NCI-H1436 treated with DMSO at 0.1 percent for 48 hours (cell line): ENCODE measurements around the gene NTF4.
"Not testable (repeated sequence)": the region's sequence is repeated elsewhere in the genome, so short reads cannot be mapped to it uniquely, and the experiment has no call there.

ENCODE experiments used
- DNase-seq: peaks from one replicate; lab custom pipeline; 2025; lab: John Stamatoyannopoulos, UW

NTF4 gene

DNA sequence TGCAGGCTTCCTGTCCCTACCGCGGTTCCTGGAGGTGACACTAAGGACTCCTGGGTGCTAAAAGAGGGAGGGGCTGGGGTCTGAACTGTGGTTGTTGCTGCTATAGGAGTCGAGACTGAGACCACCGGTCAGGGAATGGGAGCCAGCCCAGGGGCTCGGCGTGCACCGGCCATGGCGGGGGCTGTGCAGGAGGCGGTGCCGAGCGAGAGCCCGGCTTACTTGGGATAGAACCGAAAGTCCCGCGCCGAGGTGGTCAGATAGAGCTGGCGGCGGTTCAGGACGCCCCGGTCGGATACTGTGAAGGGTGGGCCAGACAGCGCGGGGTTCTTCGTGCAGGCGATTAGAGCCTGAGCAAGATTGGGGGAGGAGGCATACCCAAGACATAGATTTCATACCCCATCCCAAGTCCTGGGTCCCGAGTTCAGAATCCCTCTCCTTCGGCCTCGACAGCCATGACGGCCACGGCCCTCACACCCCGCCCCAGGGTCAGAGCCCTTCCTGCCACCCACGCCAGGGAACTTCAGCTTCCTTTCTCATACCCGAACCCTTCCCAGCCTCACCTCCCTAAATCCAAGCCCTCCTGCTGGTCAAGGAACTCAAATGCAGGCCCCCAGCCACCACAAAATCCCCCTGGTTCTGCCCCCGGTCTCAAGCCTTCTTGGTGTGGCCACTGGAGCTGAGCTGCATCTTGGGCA is 7.6 kb downstream of the NTF4 start:
- DNase-seq, result not testable (repeated sequence)

DNA sequence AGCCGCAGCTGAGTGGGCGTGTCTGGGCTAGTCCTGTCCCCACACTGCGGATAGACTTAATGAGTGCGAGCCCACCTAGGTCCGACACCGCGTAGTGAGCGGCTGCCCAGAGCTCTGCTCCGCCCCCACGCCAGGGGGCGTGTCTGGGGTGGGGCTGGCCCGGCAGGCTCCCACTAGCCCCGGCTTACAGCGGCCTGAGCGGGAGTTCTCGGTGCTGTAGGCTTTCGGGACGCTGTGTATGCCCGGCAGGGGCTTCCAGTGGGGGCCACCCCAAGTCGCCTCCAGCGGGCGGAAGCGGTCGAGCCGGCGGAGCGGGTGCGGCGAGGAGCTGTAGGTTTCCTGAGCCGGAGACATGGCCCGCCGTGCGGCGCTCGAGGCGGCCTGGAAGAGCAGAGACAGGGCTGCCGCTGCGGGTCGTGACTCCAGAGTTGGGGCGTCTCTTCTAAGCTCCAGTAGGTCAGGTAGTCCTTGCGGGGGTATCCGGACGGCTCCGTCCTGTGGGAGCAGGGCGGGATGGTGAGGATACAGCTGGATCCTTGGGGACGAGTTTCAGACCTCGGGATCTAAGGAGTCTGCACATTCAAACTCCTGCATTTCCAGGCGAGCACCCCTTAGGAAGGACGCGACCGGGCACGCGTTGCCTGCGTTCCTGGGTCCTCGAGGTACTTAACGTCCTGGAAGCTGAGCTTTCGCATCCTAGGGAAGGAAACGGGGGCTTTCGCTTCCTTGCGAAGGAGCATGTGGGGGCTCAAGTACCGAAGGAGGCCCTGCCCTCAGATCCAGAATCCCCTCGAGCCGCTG is 8.3 kb downstream of the NTF4 start:
- no peak for DNase-seq

DNA sequence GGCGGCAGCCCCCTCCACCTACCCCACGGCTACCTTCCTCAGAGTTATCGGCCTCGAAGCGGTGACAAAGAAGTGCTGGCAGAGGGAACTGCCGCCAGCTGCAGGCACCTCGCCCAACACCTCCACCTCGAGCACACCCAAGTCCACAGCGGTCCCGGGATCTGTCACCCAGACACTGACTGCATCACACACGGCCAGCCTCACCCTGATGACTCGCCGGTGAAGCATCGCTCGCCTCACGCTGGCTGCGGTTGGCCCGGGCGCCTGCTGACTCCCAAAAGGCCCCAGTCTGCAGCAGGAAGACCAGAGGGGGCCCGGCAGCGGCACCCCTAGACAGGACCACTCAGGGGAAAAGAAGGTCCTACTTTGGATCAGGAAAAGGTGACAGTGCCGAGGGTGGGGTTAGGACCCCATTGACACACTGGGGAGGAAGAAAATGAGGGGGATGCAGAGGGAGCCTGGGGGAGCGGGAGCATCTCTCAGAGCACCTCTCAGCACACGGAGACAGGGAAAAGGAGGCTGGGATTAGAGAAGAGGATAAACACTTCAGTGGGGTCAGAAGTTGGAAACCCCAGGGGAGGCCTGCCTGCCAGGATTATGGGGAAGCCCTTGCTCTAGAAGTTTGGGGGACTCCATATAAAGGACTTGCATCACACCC is 14.1 kb downstream of the NTF4 start:
- not testable (repeated sequence) for DNase-seq

DNA sequence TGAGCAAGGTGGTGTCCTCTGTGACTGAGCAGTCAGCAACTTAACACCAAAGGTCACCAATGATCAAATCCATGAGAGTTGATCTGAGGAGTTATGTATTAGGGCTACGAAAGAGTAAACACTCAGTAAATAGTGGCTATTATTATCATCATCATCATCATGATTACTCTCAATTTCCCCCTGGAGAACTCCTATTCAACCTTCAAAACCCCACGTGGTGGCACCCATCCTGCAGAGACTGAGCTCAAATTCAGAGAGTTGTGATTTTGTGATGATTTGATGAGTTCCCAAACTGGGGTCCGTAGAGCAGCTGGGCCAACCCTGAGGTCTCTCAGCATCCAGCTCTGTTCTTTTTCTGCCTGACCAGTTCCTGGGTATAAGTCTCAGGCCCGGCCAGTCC is 14.8 kb downstream of the NTF4 start:
- DNase-seq, result not testable (repeated sequence)

DNA sequence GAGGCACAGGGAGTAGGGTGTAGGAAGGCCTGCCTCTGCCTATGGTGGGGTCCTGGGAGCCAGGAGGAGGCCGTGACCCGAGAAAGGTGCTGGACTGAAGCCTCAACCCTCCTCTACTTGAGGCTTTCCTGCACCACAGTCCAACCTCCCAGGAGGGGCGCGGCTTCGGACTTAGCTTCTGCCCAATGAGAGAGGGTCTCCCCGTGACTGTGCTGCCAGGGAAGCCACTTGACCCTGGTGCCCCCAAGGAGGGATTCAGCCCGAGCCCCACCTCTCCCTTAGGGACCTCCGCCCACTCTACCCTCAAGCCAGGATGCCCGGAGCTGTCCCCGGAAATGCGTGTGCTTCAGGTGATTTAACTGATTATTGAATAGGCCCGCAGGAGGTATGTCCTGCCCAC is 15.6 kb downstream of the NTF4 start, which contains the start of gene CGB8:
CGB8 (minus strand) TSS at position 101 of the 400 bp plus-strand sequence. CDS start 372 bp downstream, outside the sequence.
- DNase-seq, result not testable (repeated sequence)

DNA sequence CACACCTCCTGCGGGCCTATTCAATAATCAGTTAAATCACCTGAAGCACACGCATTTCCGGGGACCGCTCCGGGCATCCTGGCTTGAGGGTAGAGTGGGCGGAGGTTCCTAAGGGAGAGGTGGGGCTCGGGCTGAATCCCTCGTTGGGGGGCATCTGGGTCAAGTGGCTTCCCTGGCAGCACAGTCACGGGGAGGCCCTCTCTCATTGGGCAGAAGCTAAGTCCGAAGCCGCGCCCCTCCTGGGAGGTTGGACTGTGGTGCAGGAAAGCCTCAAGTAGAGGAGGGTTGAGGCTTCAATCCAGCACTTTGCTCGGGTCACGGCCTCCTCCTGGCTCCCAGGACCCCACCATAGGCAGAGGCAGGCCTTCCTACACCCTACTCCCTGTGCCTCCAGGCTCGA is 21.1 kb downstream of the NTF4 start, which contains the start of gene CGB5:
CGB5 (plus strand) TSS at position 301 of the 400 bp plus-strand sequence. CDS start 362 bp downstream, outside the sequence.
- DNase-seq, result not testable (repeated sequence)

DNA sequence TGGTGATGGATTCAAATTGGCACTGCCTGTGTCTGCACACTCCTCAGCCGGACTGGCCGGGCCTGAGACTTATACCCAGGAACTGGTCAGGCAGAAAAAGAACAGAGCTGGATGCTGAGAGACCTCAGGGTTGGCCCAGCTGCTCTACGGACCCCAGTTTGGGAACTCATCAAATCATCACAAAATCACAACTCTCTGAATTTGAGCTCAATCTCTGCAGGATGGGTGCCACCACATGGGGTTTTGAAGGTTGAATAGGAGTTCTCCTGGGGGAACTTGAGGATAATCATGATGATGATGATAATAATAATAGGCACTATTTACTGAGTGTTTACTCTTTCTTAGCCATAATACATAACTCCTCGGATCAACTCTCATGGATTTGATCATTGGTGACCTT is 22.0 kb downstream of the NTF4 start:
- DNase-seq, result not testable (repeated sequence)

DNA sequence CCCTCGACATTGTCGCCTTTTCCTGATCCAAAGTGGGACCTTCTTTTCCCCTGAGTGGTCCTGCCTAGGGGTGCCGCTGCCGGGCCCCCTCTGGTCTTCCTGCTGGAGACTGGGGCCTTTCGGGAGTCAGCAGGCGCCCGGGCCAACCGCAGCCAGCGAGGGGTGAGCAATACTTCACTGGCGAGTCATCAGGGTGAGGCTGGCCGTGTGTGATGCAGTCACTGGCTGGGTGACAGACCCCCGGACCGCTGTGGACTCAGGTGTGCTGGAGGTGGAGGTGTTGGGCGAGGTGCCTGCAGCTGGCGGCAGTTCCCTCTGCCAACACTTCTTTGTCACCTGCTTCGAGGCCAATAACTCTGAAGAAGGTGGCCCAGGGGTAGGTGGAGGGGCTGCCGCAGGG is 22.4 kb downstream of the NTF4 start:
- DNase-seq, result no peak

DNA sequence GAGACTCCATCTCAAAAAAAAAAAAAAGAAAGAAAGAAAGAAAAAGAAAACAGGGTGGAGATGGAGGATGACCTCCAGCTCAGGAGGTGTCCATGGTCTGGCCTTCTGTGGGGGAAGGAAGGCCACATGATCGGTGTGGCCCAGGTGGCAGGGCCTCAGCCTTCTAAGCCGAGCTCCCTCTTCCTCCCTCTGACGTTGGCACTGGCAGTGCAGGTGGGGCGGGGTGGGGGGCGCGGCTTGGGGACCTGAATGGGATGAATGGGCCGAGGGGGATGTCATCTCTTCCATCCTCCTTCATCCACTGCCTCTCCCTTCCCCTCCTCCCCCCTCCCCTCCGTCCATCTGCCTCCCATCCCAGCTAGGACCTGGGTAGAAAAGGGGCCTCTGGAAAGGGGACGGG is 24.9 kb downstream of the NTF4 start:
- not testable (repeated sequence) for DNase-seq

DNA sequence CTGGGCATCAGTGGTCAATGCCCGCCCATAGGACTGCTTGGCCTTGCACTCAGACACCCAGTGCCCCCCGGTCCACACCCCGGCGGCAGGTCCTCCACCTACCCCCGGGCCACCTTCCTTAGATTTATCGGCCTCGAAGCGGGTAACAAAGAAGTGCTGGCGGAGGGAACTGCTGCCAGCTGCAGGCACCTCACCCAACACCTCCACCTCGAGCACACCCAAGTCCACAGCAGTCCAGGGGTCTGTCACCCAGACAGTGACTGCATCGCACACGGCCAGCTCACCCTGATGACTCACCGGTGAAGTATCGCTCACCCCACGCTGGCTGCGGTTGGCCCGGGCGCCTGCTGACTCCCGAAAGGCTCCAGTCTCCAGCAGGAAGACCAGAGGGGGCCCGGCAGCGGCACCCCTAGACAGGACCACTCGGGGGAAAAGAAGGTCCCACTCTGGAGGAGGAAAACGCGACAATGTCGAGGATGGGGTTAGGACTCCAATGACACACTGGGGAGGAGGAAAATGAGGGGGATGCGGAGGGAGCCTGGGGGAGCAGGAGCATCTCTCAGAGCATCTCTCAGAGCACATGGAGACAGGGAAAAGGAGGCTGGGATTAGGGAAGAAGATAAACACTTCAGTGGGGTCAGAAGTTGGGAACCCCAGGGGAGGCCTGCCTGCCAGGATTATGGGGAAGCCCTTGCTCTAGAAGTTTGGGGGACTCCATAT is 25.9 kb downstream of the NTF4 start:
- not testable (repeated sequence) for DNase-seq

DNA sequence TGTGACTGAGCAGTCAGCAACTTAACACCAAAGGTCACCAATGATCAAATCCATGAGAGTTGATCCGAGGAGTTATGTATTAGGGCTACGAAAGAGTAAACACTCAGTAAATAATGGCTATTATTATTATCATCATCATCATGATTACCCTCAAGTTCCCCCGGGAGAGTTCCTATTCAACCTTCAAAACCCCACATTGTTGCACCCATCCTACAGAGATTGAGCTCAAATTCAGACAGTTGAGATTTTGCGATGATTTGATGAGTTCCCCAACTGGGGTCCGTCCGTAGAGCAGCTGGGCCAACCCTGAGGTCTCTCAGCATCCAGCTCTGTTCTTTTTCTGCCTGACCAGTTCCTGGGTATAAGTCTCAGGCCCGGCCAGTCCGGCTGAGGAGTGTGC is 26.5 kb downstream of the NTF4 start:
- DNase-seq, result not testable (repeated sequence)

DNA sequence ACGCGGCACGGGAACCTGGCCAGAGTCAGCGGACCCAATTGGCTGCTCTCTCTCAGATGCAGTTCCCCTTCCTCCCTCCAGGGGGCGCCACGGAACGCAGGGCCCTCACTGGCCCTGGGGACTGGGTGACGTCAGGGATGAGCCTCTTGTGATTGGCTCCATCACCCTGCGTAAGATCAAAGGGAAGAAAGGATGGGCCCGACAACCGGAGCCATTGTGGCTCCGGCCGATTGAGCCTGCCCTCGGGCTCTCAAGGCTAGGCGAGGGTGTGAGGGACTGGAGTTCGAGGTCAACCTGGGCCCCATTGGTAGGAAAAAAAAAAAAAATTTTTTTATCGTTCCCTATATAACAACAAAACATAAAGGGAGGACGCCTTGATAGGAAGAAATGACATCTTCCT is 27.8 kb downstream of the NTF4 start, which contains the start of gene CGB1:
CGB1 (minus strand) TSS at position 81 of the 400 bp plus-strand sequence. CDS start 184 bp downstream, outside the sequence.
- DNase-seq, result not testable (repeated sequence)

DNA sequence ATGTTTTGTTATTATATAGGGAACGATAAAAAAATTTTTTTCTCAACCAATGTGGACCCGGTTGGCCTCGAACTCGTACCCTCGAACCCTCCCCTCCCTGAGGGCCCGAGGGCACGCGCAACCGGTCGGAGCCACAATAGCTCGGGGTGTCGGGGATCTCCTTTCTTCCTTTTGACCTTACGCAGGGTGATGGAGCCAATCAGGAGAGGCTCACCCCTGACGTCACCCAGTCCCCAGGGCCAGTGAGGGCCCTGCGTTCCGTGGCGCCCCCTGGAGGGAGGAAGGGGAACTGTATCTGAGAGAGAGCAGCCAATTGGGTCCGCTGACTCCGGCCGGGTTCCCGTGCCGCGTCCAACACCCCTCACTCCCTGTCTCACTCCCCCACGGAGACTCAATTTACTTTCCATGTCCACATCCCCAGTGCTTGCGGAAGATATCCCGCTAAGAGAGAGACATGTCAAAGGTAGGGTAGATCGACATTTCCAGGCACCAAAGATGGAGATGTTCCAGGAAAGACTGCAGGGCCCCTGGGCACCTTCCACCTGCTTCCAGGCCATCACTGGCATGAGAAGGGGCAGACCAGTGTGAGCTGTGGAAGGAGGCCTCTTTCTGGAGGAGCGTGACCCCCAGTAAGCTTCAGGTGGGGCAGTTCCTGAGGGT is 32.8 kb downstream of the NTF4 start, which contains the start of gene CGB2:
CGB2 (plus strand) TSS at position 249 of the 660 bp plus-strand sequence; CDS start at position 455, 206 bp downstream.
- not testable (repeated sequence) for DNase-seq

DNA sequence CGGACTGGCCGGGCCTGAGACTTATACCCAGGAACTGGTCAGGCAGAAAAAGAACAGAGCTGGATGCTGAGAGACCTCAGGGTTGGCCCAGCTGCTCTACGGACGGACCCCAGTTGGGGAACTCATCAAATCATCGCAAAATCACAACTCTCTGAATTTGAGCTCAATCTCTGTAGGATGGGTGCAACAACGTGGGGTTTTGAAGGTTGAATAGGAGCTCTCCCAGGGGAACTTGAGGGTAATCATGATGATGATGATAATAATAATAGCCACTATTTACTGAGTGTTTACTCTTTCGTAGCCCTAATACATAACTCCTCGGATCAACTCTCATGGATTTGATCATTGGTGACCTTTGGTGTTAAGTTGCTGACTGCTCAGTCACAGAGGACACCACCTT is 34.3 kb downstream of the NTF4 start:
- DNase-seq, result not testable (repeated sequence)

DNA sequence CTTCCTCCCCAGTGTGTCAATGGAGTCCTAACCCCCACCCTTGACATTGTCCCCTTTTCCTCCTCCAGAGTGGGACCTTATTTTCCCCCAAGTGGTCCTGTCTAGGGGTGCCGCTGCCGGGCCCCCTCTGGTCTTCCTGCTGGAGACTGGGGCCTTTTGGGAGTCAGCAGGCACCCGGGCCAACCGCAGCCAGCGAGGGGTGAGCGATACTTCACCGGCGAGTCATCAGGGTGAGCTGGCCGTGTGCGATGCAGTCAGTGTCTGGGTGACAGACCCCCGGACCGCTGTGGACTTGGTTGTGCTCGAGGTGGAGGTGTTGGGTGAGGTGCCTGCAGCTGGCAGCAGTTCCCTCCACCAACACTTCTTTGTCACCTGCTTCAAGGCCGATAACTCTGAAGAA is 34.9 kb downstream of the NTF4 start:
- not testable (repeated sequence) for DNase-seq

DNA sequence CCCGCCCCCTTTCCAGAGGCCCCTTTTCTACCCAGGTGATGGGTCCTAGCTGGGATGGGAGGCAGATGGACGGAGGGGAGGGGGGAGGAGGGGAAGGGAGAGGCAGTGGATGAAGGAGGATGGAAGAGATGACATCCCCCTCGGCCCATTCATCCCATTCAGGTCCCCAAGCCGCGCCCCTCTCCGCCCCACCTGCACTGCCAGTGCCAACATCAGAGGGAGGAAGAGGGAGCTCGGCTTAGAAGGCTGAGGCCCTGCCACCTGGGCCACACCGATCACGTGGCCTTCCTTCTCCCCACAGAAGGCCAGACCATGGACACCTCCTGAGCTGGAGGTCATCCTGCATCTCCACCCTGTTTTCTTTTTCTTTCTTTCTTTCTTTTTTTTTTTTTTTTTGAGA is 35.9 kb downstream of the NTF4 start:
- DNase-seq, result not testable (repeated sequence)

DNA sequence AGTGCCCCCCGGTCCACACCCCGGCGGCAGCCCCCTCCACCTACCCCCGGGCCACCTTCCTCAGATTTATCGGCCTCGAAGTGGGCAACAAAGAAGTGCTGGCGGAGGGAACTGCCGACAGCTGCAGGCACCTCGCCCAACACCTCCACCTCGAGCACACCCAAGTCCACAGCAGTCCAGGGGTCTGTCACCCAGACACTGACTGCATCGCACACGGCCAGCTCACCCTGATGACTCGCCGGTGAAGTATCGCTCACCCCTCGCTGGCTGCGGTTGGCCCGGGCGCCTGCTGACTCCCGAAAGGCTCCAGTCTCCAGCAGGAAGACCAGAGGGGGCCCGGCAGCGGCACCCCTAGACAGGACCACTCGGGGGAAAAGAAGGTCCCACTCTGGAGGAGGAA is 39.0 kb downstream of the NTF4 start:
- DNase-seq, result not testable (repeated sequence)

DNA sequence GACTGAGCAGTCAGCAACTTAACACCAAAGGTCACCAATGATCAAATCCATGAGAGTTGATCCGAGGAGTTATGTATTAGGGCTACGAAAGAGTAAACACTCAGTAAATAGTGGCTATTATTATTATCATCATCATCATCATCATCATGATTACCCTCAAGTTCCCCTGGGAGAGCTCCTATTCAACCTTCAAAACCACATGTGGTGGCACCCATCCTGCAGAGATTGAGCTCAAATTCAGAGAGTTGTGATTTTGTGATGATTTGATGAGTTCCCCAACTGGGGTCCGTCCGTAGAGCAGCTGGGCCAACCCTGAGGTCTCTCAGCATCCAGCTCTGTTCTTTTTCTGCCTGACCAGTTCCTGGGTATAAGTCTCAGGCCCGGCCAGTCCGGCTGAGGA is 39.5 kb downstream of the NTF4 start:
- not testable (repeated sequence) for DNase-seq

DNA sequence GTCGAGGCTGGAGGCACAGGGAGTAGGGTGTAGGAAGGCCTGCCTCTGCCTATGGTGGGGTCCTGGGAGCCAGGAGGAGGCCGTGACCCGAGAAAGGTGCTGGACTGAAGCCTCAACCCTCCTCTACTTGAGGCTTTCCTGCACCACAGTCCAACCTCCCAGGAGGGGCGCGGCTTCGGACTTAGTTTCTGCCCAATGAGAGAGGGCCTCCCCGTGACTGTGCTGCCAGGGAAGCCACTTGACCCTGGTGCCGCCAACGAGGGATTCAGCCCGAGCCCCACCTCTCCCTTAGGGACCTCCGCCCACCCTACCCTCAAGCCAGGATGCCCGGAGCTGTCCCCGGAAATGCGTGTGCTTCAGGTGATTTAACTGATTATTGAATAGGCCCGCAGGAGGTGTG is 40.4 kb downstream of the NTF4 start, which contains the start of gene CGB3:
CGB3 (minus strand) TSS at position 101 of the 400 bp plus-strand sequence. CDS start 362 bp downstream, outside the sequence.
- DNase-seq, result not testable (repeated sequence)

DNA sequence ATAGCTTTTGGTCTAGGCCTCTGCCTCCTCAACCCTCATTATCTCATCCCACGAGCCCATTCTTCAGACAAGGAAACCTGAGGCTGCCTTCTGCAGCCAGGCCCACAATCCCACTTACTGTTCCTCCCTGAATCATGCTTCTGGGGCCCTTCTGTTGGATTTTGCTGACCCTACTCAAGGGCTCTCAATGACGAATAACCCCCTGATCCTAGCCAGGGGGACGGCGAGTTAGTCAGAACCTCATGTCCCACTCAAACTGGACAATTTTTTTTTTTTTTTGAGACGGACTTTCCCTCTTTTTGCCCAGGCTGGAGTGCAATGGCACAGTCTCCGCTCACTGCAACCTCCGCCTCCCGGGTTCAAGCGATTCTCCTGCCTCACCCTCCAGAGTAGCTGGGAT is 42.5 kb downstream of the NTF4 start:
- DNase-seq, result no peak
